Smooth muscle cell (in vitro differentiated cells): ENCODE results near the gene TDRD10. TPM values are rescaled to one million over a fixed set of nuclear protein-coding genes. Genes with fewer than 3 reads are reported as not detected.

ENCODE experiments used
- DNase-seq: peaks from one replicate; lab custom pipeline; 2025; ENCODE audit not compliant: unreplicated experiment; lab: John Stamatoyannopoulos, UW
- H2AFZ ChIP-seq: fragments of 200-600 bp; sonication (generic); 2 replicates; pipeline ENCODE4 v1.6.0; 2016; ENCODE audit warnings: antibody characterized with exemption, low read depth, mild to moderate bottlenecking
- H3F3A ChIP-seq: fragments of 200-600 bp; sonication (generic); 2 replicates; pipeline ENCODE4 v1.6.0; 2017; ENCODE audit warnings: antibody characterized with exemption, low read depth
- H3K27ac ChIP-seq: fragments of 200-600 bp; sonication (generic); 2 replicates; pipeline ENCODE4 v1.5.1; 2016; ENCODE audit warnings: low read depth, mild to moderate bottlenecking
- H3K27me3 ChIP-seq: fragments of 200-600 bp; sonication (generic); 2 replicates; pipeline ENCODE4 v1.6.1; 2016; ENCODE audit warnings: low read depth, mild to moderate bottlenecking
- H3K36me3 ChIP-seq: fragments of 200-600 bp; sonication (generic); 2 replicates; pipeline ENCODE4 v1.5.1; 2016; ENCODE audit warnings: low read depth
- H3K4me1 ChIP-seq: fragments of 200-600 bp; sonication (generic); 2 replicates; pipeline ENCODE4 v1.5.1; 2016; ENCODE audit warnings: low read depth
- H3K4me2 ChIP-seq: fragments of 200-600 bp; sonication (generic); 2 replicates; pipeline ENCODE4 v1.6.0; 2016; ENCODE audit warnings: mild to moderate bottlenecking
- H3K4me3 ChIP-seq: fragments of 200-600 bp; sonication (generic); 2 replicates; pipeline ENCODE4 v1.5.1; 2016; ENCODE audit warnings: mild to moderate bottlenecking
- H3K79me2 ChIP-seq: fragments of 200-600 bp; sonication (generic); 2 replicates; pipeline ENCODE4 v1.6.0; 2016; ENCODE audit warnings: low read depth, mild to moderate bottlenecking
- H3K9ac ChIP-seq: fragments of 200-600 bp; sonication (generic); 2 replicates; pipeline ENCODE4 v1.6.0; 2016; ENCODE audit warnings: low read depth
- H3K9me3 ChIP-seq: fragments of 200-600 bp; sonication (generic); replicated peaks from 2 replicates; pipeline ENCODE4 v1.5.1; 2016; ENCODE audit warnings: low read depth
- H4K20me1 ChIP-seq: fragments of 200-600 bp; sonication (generic); 2 replicates; pipeline ENCODE4 v1.6.0; 2016; ENCODE audit warnings: low read depth
- WGBS: methylation state at CpG from one replicate; pipeline ENCODE4 v1.1.7; 2016; ENCODE audit warnings: low lambda C conversion rate; 5-methylcytosine and 5-hydroxymethylcytosine counted together
- polyA plus RNA-seq: library from polyadenylated mRNA; unstranded; fragments of >200 nt; fragmentation: Nextera tagmentation; extraction: Ambion mirVana; gene quantifications from 2 replicates; pipeline ENCODE4 v1.2.1, GENCODE V29; 2016
- total RNA-seq: library from RNA; depleted of rRNA; stranded (reverse); fragments of >200 nt; gene quantifications from 2 replicates; pipeline ENCODE4 v1.2.3, GENCODE V29; 2014
- TF ChIP-seq, protein P1 (sequence below): fragments of 200-600 bp; sonication (generic); IDR thresholded peaks from 2 replicates; pipeline ENCODE4 v1.5.1; 2017; ENCODE audit warnings: borderline replicate concordance, mild to moderate bottlenecking, antibody characterized with exemption; ENCODE audit not compliant: insufficient read depth, poor library complexity, severe bottlenecking

TDRD10 gene
- total and polyA plus RNA-seq, 2 experiments from 2014 or later: 0.11 to 0.13 TPM

- H3K27ac ChIP-seq: no peak overlapping the region
- H4K20me1 ChIP-seq: no peaks in the 10 kb centered on the region
- TF ChIP-seq, protein P1, sequence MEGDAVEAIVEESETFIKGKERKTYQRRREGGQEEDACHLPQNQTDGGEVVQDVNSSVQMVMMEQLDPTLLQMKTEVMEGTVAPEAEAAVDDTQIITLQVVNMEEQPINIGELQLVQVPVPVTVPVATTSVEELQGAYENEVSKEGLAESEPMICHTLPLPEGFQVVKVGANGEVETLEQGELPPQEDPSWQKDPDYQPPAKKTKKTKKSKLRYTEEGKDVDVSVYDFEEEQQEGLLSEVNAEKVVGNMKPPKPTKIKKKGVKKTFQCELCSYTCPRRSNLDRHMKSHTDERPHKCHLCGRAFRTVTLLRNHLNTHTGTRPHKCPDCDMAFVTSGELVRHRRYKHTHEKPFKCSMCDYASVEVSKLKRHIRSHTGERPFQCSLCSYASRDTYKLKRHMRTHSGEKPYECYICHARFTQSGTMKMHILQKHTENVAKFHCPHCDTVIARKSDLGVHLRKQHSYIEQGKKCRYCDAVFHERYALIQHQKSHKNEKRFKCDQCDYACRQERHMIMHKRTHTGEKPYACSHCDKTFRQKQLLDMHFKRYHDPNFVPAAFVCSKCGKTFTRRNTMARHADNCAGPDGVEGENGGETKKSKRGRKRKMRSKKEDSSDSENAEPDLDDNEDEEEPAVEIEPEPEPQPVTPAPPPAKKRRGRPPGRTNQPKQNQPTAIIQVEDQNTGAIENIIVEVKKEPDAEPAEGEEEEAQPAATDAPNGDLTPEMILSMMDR: no peak
- H3K27me3 ChIP-seq: no peaks in the 10 kb centered on the region
- no peak overlapping the region for H3K4me3 ChIP-seq
- H3K36me3 ChIP-seq: no peaks in the 10 kb centered on the region
- no peaks in the 10 kb centered on the region for H3K4me1 ChIP-seq
- no peak overlapping the region for H3K4me2 ChIP-seq
- 71% methylated on average over 4 of the region's 4 CpGs for WGBS
- DNase-seq: no peak
- H3K9ac ChIP-seq: no peak overlapping the region
- no peaks in the 10 kb centered on the region for H3K79me2 ChIP-seq
- H2AFZ ChIP-seq: no peak overlapping the region
- no peaks in the 10 kb centered on the region for H3K9me3 ChIP-seq
- H3F3A ChIP-seq: no peaks in the 10 kb centered on the region
Measured at GRCh38 chr1:154463512-154463990, 38.5 kb upstream of the TDRD10 start.

GRCh38 chr1:154465621-154466195 is 36.3 kb upstream of the TDRD10 start:
- 90% methylated on average over 8 of the region's 8 CpGs for WGBS
- no peak overlapping the region for H3K9ac ChIP-seq
- H3F3A ChIP-seq: no peaks in the 10 kb centered on the region
- H3K27ac ChIP-seq: no peak overlapping the region
- no peaks in the 10 kb centered on the region for H3K4me1 ChIP-seq
- no peak overlapping the region for H3K4me3 ChIP-seq
- H4K20me1 ChIP-seq: no peaks in the 10 kb centered on the region
- no peaks in the 10 kb centered on the region for H3K79me2 ChIP-seq
- no peaks in the 10 kb centered on the region for H3K9me3 ChIP-seq
- no peak for DNase-seq
- H3K4me2 ChIP-seq: no peak overlapping the region
- no peaks in the 10 kb centered on the region for H3K36me3 ChIP-seq
- H2AFZ ChIP-seq: no peak overlapping the region
- no peaks in the 10 kb centered on the region for H3K27me3 ChIP-seq
- TF ChIP-seq, protein P1: no peak

DNA sequence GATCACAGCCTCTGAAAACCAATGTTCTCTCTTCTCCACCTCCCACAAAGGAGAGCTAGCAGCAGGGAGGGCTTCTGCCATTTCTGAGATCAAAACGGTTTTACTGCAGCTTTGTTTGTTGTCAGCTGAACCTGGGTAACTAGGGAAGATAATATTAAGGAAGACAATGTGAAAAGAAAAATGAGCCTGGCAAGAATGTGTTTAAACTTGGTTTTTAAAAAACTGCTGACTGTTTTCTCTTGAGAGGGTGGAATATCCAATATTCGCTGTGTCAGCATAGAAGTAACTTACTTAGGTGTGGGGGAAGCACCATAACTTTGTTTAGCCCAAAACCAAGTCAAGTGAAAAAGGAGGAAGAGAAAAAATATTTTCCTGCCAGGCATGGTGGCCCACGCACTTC is 35.8 kb upstream of the TDRD10 start:
- Histone ChIP-seq H4K20me1 (no peaks in the 10 kb centered on the region), H3K4me1 (no peaks in the 10 kb centered on the region), H3K36me3 (no peaks in the 10 kb centered on the region), H3K4me3 (no peak overlapping the region), H3K27ac (no peak overlapping the region), H3K27me3 (no peaks in the 10 kb centered on the region), H2AFZ (no peak overlapping the region), H3K79me2 (no peaks in the 10 kb centered on the region), H3K4me2 (no peak overlapping the region), H3K9ac (no peak overlapping the region), H3K9me3 (no peaks in the 10 kb centered on the region), H3F3A (no peaks in the 10 kb centered on the region)
- WGBS: 78% methylated on average over 3 of the region's 3 CpGs
- TF ChIP-seq, protein P1: no peak
- no peak for DNase-seq

- no peaks in the 10 kb centered on the region for H3K27me3 ChIP-seq
- H3K9me3 ChIP-seq: no peaks in the 10 kb centered on the region
- H3K4me2 ChIP-seq: no peak overlapping the region
- no peak overlapping the region for H2AFZ ChIP-seq
- no peak overlapping the region for H3K27ac ChIP-seq
- WGBS: 68% methylated on average over 8 of the region's 8 CpGs
- H3K36me3 ChIP-seq: no peaks in the 10 kb centered on the region
- H3K4me1 ChIP-seq: no peaks in the 10 kb centered on the region
- H3F3A ChIP-seq: no peaks in the 10 kb centered on the region
- H4K20me1 ChIP-seq: no peaks in the 10 kb centered on the region
- no peaks in the 10 kb centered on the region for H3K79me2 ChIP-seq
- DNase-seq: no peak
- TF ChIP-seq, protein P1: peak; percentile 21
- no peak overlapping the region for H3K4me3 ChIP-seq
- H3K9ac ChIP-seq: no peak overlapping the region
Measured at GRCh38 chr1:154466921-154467417, 35.0 kb upstream of the TDRD10 start.
